SH-SY5Y (cell line): ENCODE data around the gene NAGLU.
"Not testable (repeated sequence)": the region's sequence is repeated elsewhere in the genome, so short reads cannot be mapped to it uniquely, and the experiment has no call there.

ENCODE experiments used
- GATA2 ChIP-seq: IDR thresholded peaks from 2 replicates; pipeline ENCODE4 v1.6.1; 2011; ENCODE audit warnings: mild to moderate bottlenecking, low read depth, low read length
- GATA3 ChIP-seq: IDR thresholded peaks from 2 replicates; pipeline ENCODE4 v1.6.1; 2011; ENCODE audit warnings: low read depth, mild to moderate bottlenecking, low read length, moderate library complexity

- TF ChIP-seq GATA2, GATA3: not testable (repeated sequence)
Observed at GRCh38 chr17:42552736-42553135, 16.7 kb downstream of the NAGLU start, which contains the start of gene HSD17B1.
